H9 (cell line): ENCODE results near the gene ARID3C. TPM values are rescaled to one million over a fixed set of nuclear protein-coding genes. Genes with fewer than 3 reads are reported as not detected.

Experiments used
- DNase-seq: peaks from one replicate; pipeline ENCODE4 v3.0.0-alpha.2; 2017
- H2AFZ ChIP-seq: one replicate; pipeline ENCODE4 v1.6.1; 2013; ENCODE audit warnings: mild to moderate bottlenecking, low read length, control low read depth, moderate library complexity
- H2AK5ac ChIP-seq: 2 replicates; pipeline ENCODE4 v1.6.1; 2013; ENCODE audit warnings: low read length, control low read depth, mixed read lengths; ENCODE audit not compliant: insufficient read length
- H2BK120ac ChIP-seq: one replicate; pipeline ENCODE4 v1.6.1; 2013; ENCODE audit warnings: low read depth, mild to moderate bottlenecking, low read length, control low read depth, inconsistent platforms; ENCODE audit not compliant: poor library complexity, severe bottlenecking
- H2BK12ac ChIP-seq: 2 replicates; pipeline ENCODE4 v1.6.1; 2013; ENCODE audit warnings: low read length, control low read depth, mixed read lengths, low read depth; ENCODE audit not compliant: insufficient read length
- H2BK15ac ChIP-seq: 2 replicates; pipeline ENCODE4 v1.6.1; 2013; ENCODE audit warnings: low read depth, low read length, control low read depth
- H2BK20ac ChIP-seq: one replicate; pipeline ENCODE4 v1.6.1; 2013; ENCODE audit warnings: low read depth, mild to moderate bottlenecking, low read length, control low read depth, inconsistent platforms; ENCODE audit not compliant: poor library complexity, severe bottlenecking
- H2BK5ac ChIP-seq: 2 replicates; pipeline ENCODE4 v1.6.1; 2013; ENCODE audit warnings: low read length, control low read depth, mixed read lengths; ENCODE audit not compliant: insufficient read length
- H3K14ac ChIP-seq: 2 replicates; pipeline ENCODE4 v1.6.1; 2013; ENCODE audit warnings: low read length, control low read depth; ENCODE audit not compliant: insufficient read depth
- H3K18ac ChIP-seq: 2 replicates; pipeline ENCODE4 v1.6.1; 2013; ENCODE audit warnings: low read depth, mild to moderate bottlenecking, mixed read lengths, low read length, control low read depth; ENCODE audit not compliant: insufficient read length
- H3K23ac ChIP-seq: 2 replicates; pipeline ENCODE4 v1.6.1; 2013; ENCODE audit warnings: low read length, control low read depth, mixed read lengths, low read depth; ENCODE audit not compliant: insufficient read length
- H3K23me2 ChIP-seq: 2 replicates; pipeline ENCODE4 v1.6.1; 2013; ENCODE audit warnings: low read depth, mild to moderate bottlenecking, mixed read lengths, low read length, control low read depth; ENCODE audit not compliant: insufficient read length, poor library complexity, severe bottlenecking
- H3K27ac ChIP-seq: 2 replicates; pipeline ENCODE4 v1.5.1; 2013; ENCODE audit warnings: low read length, control low read depth, mixed read lengths, low read depth; ENCODE audit not compliant: insufficient read length
- H3K27me3 ChIP-seq: 2 replicates; pipeline ENCODE4 v1.6.1; 2013; ENCODE audit warnings: low read length, control low read depth, inconsistent platforms; ENCODE audit not compliant: insufficient read depth
- H3K4ac ChIP-seq: 2 replicates; pipeline ENCODE4 v1.6.1; 2013; ENCODE audit warnings: low read depth, mild to moderate bottlenecking, control low read depth, inconsistent platforms, low read length, moderate library complexity
- H3K4me1 ChIP-seq: 2 replicates; pipeline ENCODE4 v1.6.1; 2013; ENCODE audit warnings: low read length, control low read depth, inconsistent platforms; ENCODE audit not compliant: insufficient read depth
- H3K4me2 ChIP-seq: 2 replicates; pipeline ENCODE4 v1.6.1; 2013; ENCODE audit warnings: low read length, control low read depth, mixed read lengths; ENCODE audit not compliant: insufficient read length, insufficient read depth
- H3K56ac ChIP-seq: 2 replicates; pipeline ENCODE4 v1.6.1; 2013; ENCODE audit warnings: low read depth, mild to moderate bottlenecking, mixed read lengths, low read length, control low read depth; ENCODE audit not compliant: insufficient read length
- H3K79me1 ChIP-seq: 2 replicates; pipeline ENCODE4 v1.6.1; 2013; ENCODE audit warnings: low read depth, mild to moderate bottlenecking, moderate library complexity, low read length, control low read depth, inconsistent platforms; ENCODE audit not compliant: insufficient read depth, poor library complexity, severe bottlenecking
- H3K79me2 ChIP-seq: 2 replicates; pipeline ENCODE4 v1.6.1; 2013; ENCODE audit warnings: low read length, control low read depth, inconsistent platforms; ENCODE audit not compliant: insufficient read depth
- H3K9ac ChIP-seq: 2 replicates; pipeline ENCODE4 v1.6.1; 2013; ENCODE audit warnings: low read length, control low read depth, mixed read lengths; ENCODE audit not compliant: insufficient read length; ENCODE audit errors: extremely low read depth
- H3K9me3 ChIP-seq: one replicate; pipeline ENCODE4 v1.6.1; 2013; ENCODE audit warnings: low read depth, low read length, inconsistent platforms; ENCODE audit not compliant: control insufficient read depth
- H3T11ph ChIP-seq: one replicate; pipeline ENCODE4 v1.6.1; 2013; ENCODE audit warnings: mild to moderate bottlenecking, low read length, control low read depth, inconsistent platforms
- H4K20me1 ChIP-seq: one replicate; pipeline ENCODE4 v1.6.1; 2013; ENCODE audit not compliant: control insufficient read depth, insufficient read length, insufficient read depth
- H4K5ac ChIP-seq: 2 replicates; pipeline ENCODE4 v1.6.1; 2013; ENCODE audit warnings: low read depth, mild to moderate bottlenecking, mixed read lengths, low read length, control low read depth; ENCODE audit not compliant: insufficient read length
- H4K8ac ChIP-seq: replicated peaks from 2 replicates; pipeline ENCODE4 v1.6.1; 2013; ENCODE audit warnings: low read length, control low read depth, mixed read lengths, low read depth; ENCODE audit not compliant: insufficient read length
- H4K91ac ChIP-seq: 2 replicates; pipeline ENCODE4 v1.6.1; 2013; ENCODE audit warnings: low read depth, mild to moderate bottlenecking, moderate library complexity, mixed read lengths, low read length, control low read depth; ENCODE audit not compliant: insufficient read length
- H3K27ac Mint-ChIP-seq, 3 experiments: 2 replicates in 2 of 3; 3 replicates in 1 of 3; pipeline ENCODE4 v1.8.0; 2020 to 2021; ENCODE audit warnings: mixed read lengths in 3 of 3, mild to moderate bottlenecking in 1 of 3, moderate library complexity in 1 of 3
- H3K27me3 Mint-ChIP-seq: 2 replicates; pipeline ENCODE4 v1.8.0; 2021; ENCODE audit warnings: low read depth, mild to moderate bottlenecking, moderate library complexity, mixed read lengths
- H3K36me3 Mint-ChIP-seq, 3 experiments: 2 replicates in 2 of 3; 3 replicates in 1 of 3; pipeline ENCODE4 v1.8.0; 2020 to 2021; ENCODE audit warnings: low read depth in 3 of 3, mixed read lengths in 3 of 3; ENCODE audit not compliant: insufficient read depth in 1 of 3
- H3K4me1 Mint-ChIP-seq, 2 experiments: 2 replicates each; pipeline ENCODE4 v1.8.0; 2020; ENCODE audit warnings: mixed read lengths in 2 of 2
- H3K4me3 Mint-ChIP-seq, 2 experiments: 2 replicates in 1 of 2; 3 replicates in 1 of 2; pipeline ENCODE4 v1.8.0; 2020 to 2021; ENCODE audit warnings: mild to moderate bottlenecking in 2 of 2, mixed read lengths in 2 of 2, moderate library complexity in 1 of 2
- H3K9me3 Mint-ChIP-seq, 2 experiments: 2 replicates in 1 of 2; 3 replicates in 1 of 2; pipeline ENCODE4 v1.8.0; 2020; ENCODE audit warnings: mild to moderate bottlenecking in 2 of 2, mixed read lengths in 2 of 2, moderate library complexity in 1 of 2
- WGBS: extraction: QIAGEN DNeasy Blood & Tissue Kit; methylation state at CpG from one replicate; pipeline ENCODE4 v1.1.7; 2013; ENCODE audit warnings: missing lambda C conversion rate, low lambda C conversion rate, mixed read lengths; ENCODE audit not compliant: insufficient read length; ENCODE audit errors: extremely low coverage; 5-methylcytosine and 5-hydroxymethylcytosine counted together
- total RNA-seq: library from RNA; stranded (reverse); gene quantifications from 2 replicates; pipeline ENCODE4 v1.2.1, GENCODE V29; 2021
- TF ChIP-seq, protein P1 (sequence below): fragments of 200-600 bp; sonication (generic); conservative IDR thresholded peaks from 3 replicates; pipeline ENCODE4 v1.8.0; 2021; ENCODE audit warnings: antibody characterized with exemption, mild to moderate bottlenecking

Gene ARID3C
- total RNA-seq, 1 experiment from 2014 or later, result not detected

DNA sequence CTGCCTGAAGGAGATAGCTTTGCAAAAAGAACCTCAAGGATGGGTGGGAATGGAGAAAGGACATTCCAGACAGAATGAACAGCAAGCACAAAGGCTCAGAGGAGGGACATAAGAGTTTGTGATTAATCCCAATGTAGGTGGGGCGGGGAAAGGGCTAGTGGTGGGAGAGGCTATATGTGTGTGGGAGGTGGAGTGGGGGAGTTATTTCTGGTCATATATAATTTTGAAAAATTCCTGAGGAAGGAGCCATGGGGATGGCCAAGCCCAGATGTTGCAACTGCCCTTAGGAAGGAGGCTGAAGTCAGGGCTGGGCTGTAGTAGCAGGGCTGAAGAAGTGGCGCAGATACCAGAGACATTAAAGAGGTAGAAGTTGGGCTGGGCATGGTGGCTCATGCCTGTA lies 47.0 kb upstream of the ARID3C start:
- H2AK5ac ChIP-seq, result no peak overlapping the region
- no peak overlapping the region for H3K4ac ChIP-seq
- H4K20me1 ChIP-seq, result no peaks in the 10 kb centered on the region

More for the DNA sequence above, 47.0 kb upstream of the ARID3C start:
- Mint-ChIP-seq H3K4me1 (peaks cover 7% of the 10 kb centered on the region in 2 experiments), H3K9me3 (no peaks in the 10 kb centered on the region; a peak in 1 of 5 replicates), H3K36me3 (no peaks in the 10 kb centered on the region; a peak in 1 of 7 replicates), H3K27ac (no peak overlapping the region; a peak in 1 of 7 replicates), H3K4me3 (no peak overlapping the region), H3K27me3 (no peaks in the 10 kb centered on the region)
- Histone ChIP-seq H3K9ac (no peak overlapping the region), H2BK15ac (no peak overlapping the region), H3K79me2 (no peaks in the 10 kb centered on the region), H2BK20ac (no peak overlapping the region), H3K27ac (no peak overlapping the region), H3K23me2 (no peaks in the 10 kb centered on the region), H4K8ac (no peak overlapping the region), H3K18ac (no peak overlapping the region), H3T11ph (no peak overlapping the region), H3K79me1 (no peaks in the 10 kb centered on the region), H3K14ac (no peak overlapping the region), H3K56ac (no peak overlapping the region), H3K23ac (no peak overlapping the region), H3K4me2 (no peak overlapping the region), H4K91ac (no peak overlapping the region), H3K4me1 (no peaks in the 10 kb centered on the region), H2AFZ (no peak overlapping the region), H3K27me3 (no peaks in the 10 kb centered on the region), H2BK120ac (no peak overlapping the region), H2BK12ac (no peak overlapping the region), H3K9me3 (no peaks in the 10 kb centered on the region), H4K5ac (no peak overlapping the region), H2BK5ac (no peak overlapping the region)
- no peak for DNase-seq
- no CpG with 5 or more reads among the region's 2 CpGs for WGBS
- TF ChIP-seq, protein P1, sequence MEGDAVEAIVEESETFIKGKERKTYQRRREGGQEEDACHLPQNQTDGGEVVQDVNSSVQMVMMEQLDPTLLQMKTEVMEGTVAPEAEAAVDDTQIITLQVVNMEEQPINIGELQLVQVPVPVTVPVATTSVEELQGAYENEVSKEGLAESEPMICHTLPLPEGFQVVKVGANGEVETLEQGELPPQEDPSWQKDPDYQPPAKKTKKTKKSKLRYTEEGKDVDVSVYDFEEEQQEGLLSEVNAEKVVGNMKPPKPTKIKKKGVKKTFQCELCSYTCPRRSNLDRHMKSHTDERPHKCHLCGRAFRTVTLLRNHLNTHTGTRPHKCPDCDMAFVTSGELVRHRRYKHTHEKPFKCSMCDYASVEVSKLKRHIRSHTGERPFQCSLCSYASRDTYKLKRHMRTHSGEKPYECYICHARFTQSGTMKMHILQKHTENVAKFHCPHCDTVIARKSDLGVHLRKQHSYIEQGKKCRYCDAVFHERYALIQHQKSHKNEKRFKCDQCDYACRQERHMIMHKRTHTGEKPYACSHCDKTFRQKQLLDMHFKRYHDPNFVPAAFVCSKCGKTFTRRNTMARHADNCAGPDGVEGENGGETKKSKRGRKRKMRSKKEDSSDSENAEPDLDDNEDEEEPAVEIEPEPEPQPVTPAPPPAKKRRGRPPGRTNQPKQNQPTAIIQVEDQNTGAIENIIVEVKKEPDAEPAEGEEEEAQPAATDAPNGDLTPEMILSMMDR, result no peak
